HG03432 (cell line): ENCODE results near the gene TIMM23.
"Not testable (repeated sequence)": the region's sequence is repeated elsewhere in the genome, so short reads cannot be mapped to it uniquely, and the experiment has no call there.

Experiments
- ATAC-seq: cut with Tn5 transposase; IDR thresholded peaks from one replicate; pipeline ENCODE4 v1.9.1; 2021; ENCODE audit warnings: mild to moderate bottlenecking, moderate library complexity; ENCODE audit not compliant: unreplicated experiment

The TIMM23 gene, protein sequence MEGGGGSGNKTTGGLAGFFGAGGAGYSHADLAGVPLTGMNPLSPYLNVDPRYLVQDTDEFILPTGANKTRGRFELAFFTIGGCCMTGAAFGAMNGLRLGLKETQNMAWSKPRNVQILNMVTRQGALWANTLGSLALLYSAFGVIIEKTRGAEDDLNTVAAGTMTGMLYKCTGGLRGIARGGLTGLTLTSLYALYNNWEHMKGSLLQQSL

DNA sequence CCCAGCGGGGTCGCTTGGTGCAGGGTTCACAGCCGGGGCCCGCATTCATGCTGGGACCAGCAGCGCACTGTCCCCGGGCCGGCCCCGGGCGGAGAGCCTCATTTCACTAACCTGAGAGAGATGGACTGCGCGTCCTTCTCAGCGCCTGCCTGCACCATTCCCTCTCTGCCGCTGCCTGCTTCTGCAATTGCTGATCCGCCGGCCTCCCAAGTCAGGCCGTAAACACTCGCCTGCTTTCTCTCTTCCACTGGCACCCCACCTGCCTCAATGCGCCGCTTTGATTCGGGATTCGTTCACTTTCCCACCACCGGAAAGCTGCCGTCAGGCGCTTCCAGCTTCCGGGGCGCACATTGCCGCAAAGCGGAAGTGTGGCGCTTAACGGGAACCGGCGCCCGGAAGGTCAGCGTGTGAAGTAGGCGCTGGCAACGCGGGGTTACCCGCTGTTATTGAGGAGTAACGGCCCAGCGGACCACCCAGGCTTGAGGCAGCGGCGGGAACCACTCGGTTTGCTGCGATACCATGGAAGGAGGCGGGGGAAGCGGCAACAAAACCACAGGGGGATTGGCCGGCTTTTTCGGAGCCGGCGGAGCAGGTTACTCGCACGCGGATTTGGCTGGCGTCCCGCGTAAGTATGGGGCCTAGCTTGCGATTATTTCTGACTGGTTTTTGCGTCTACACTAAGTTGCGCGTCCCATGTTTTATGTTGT is at the start of gene TIMM23:
Gene TIMM23, plus strand, starts transcription at position 384 of the 707 bp plus-strand sequence. Its CDS starts 136 bp downstream, at position 520.
- ATAC-seq = peak; percentile 81

DNA sequence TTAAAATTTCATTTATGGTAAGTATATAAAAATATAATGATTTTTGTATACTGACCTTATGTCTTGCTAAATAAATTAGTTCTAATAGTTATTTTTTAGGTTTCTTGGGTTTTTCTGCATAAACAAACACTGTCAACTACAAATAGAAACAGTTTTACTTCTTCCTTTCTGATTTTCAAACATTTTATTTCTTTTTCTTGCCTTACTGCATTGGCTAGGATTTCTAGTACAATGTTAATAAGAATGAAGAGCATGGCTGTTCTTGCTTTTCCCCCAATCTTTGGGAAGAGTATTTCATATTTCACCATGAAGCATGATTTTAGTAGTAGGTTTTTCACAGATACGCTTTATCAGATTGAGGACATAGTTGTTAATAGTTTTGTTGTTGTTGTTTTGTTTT is 45.5 kb upstream of the TIMM23 start:
- not testable (repeated sequence) for ATAC-seq

GRCh38 chr10:45931305-45931704 is 41.0 kb upstream of the TIMM23 start:
- ATAC-seq = not testable (repeated sequence)

GRCh38 chr10:45934788-45935187 is 37.5 kb upstream of the TIMM23 start:
- ATAC-seq = not testable (repeated sequence)

- ATAC-seq = not testable (repeated sequence)
These were observed 33.1 kb upstream of the TIMM23 start for GRCh38 chr10:45939176-45939697.

DNA sequence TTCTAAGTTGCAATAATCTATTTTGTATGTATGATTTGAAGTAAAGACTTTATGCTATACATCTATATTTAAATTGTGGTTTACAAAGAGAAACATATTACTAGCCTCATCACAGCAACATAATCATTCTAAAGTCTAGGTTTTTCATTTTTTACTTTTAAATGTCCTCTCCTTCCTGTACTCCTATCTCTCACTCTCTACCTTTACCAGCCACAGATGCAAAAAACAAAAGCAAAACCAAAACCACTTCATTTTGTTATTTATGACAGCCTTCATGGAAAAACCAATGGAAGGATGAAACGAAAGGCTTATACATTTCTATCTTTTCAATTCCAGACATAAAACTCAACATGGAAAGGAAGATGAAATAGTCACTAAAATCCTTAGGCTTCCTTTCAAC is 31.1 kb upstream of the TIMM23 start:
- not testable (repeated sequence) for ATAC-seq

- ATAC-seq = not testable (repeated sequence)
These were observed 26.8 kb upstream of the TIMM23 start for GRCh38 chr10:45945476-45945875.

- ATAC-seq = not testable (repeated sequence)
These were observed 24.9 kb upstream of the TIMM23 start for GRCh38 chr10:45947363-45947762.

- not testable (repeated sequence) for ATAC-seq
These were observed 23.5 kb upstream of the TIMM23 start for GRCh38 chr10:45948801-45949200.

- not testable (repeated sequence) for ATAC-seq
These were observed 17.9 kb upstream of the TIMM23 start for GRCh38 chr10:45954367-45954766.

DNA sequence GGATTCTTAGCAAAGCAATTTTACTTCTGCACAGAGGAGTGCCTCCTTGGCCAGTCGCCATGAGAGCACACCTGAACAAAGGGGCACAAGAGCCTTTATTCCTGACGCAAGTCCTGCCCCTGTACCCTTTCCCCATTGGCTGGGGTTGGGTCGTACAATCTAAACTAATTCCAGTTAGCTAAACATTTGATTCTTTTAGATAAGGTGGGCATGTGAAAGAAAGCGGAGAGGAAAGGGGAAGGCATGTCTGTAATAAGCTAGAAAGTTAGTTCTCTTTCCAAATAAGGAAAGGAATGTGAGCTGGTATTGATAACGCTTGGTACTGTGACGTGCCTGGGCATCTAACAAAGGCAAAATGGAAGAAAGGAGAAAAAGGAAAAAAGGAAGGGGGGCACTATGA is 15.7 kb upstream of the TIMM23 start:
- ATAC-seq = not testable (repeated sequence)

DNA sequence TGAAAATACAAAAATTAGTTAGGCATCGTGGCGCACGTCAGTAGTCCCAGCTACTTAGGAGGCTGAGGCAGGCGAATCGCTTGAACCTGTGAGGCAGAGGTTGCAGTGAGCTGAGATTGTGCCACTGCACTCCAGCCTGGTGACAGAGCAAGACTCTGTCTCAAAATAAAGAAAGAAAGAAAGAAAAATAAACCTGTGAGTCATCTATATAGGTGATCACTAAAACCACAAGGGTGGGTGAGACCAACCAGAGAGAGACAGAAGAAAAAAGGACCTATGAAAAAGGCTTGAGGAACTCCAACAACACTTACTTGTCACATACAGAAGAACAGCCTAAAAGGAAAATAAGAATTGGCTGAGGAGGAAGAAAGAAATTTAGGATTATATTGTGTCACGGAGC is 14.4 kb upstream of the TIMM23 start:
- ATAC-seq = not testable (repeated sequence)

GRCh38 chr10:45962686-45963452 is 9.4 kb upstream of the TIMM23 start:
- not testable (repeated sequence) for ATAC-seq

- not testable (repeated sequence) for ATAC-seq
These were observed 1.3 kb upstream of the TIMM23 start for GRCh38 chr10:45971019-45971418.

GRCh38 chr10:45971742-45972105 is 565 bp upstream of the TIMM23 start:
- peak; percentile 37 for ATAC-seq

GRCh38 chr10:45972813-45973169 is 502 bp downstream of the TIMM23 start:
- not testable (repeated sequence) for ATAC-seq

- ATAC-seq = not testable (repeated sequence)
These were observed 1.8 kb downstream of the TIMM23 start for GRCh38 chr10:45974041-45974440.

DNA sequence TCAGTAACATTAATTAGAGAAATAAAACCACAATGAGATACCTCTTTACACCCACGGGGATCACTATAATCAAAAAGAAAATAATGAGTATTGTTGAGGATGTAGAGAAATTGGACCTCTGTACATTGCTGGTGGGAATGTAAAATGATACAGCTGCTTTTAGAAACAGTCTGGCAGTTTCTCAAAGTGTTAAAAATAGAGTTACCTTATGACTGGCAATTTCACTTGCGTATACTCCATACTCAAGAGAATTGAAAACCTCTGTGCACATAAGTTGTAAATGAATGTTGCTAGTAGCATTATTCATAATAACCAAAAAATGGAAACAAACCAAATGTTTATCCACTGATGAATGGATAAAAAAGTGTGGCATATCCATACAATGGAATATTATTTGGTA is 6.3 kb downstream of the TIMM23 start:
- ATAC-seq = peak; percentile 89

GRCh38 chr10:45981367-45981766 is 9.1 kb downstream of the TIMM23 start:
- ATAC-seq = not testable (repeated sequence)

GRCh38 chr10:45983538-45984186 is 11.4 kb downstream of the TIMM23 start:
- not testable (repeated sequence) for ATAC-seq

DNA sequence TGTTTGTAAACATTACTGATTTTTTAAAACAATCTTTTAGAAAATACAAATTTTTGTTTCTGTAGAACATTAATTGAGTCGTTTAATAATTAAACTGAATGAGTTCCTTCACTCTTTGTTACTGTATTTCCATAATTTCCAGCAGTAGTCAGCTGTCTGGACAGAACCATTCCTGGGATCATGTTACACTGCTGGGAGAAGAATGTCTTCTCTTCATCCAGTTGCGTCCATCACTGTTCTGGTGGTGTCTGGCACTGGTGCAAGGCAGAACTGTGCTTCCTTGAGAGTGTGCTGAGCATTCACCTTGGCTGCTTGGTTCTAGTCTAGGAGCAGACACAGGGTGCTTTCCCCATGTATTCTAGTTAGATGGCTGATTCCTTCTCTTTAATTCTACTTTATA is 12.2 kb downstream of the TIMM23 start:
- ATAC-seq = not testable (repeated sequence)
